HepG2 (cell line): ENCODE data around the gene PTCRA. TPM values are rescaled to one million over a fixed set of nuclear protein-coding genes. Genes with fewer than 3 reads are reported as not detected.

Experiments used
- AHR ChIP-seq: IDR thresholded peaks from 2 replicates; pipeline ENCODE4 v1.6.1; 2018; ENCODE audit warnings: missing genetic modification reagents, missing compliant biosample characterization
- ARID4A ChIP-seq: sonication (generic); formaldehyde crosslinking; IDR thresholded peaks from 2 replicates; pipeline ENCODE4 v1.5.0; 2020; ENCODE audit warnings: mild to moderate bottlenecking, missing genetic modification reagents, borderline replicate concordance
- ATAD3A ChIP-seq: sonication (generic); formaldehyde crosslinking; IDR thresholded peaks from 2 replicates; pipeline ENCODE4 v1.4.0; 2020; ENCODE audit warnings: missing genetic modification reagents
- ESRRA ChIP-seq: sonication (generic); formaldehyde crosslinking; IDR thresholded peaks from 2 replicates; pipeline ENCODE4 v1.5.1; 2020; ENCODE audit warnings: mild to moderate bottlenecking, low read depth, missing genetic modification reagents
- FOSL1 ChIP-seq: sonication (generic); formaldehyde crosslinking; IDR thresholded peaks from 2 replicates; pipeline ENCODE4 v1.9.0; 2021; ENCODE audit warnings: missing genetic modification reagents, borderline replicate concordance
- FOXO1 ChIP-seq: sonication (generic); formaldehyde crosslinking; IDR thresholded peaks from 2 replicates; pipeline ENCODE4 v1.4.0; 2020; ENCODE audit warnings: missing genetic modification reagents
- HOXA3 ChIP-seq: sonication (generic); formaldehyde crosslinking; IDR thresholded peaks from 2 replicates; pipeline ENCODE4 v1.5.0; 2020; ENCODE audit warnings: missing genetic modification reagents
- MXD3 ChIP-seq: IDR thresholded peaks from 2 replicates; pipeline ENCODE4 v1.6.1; 2016; ENCODE audit warnings: mild to moderate bottlenecking, missing biosample characterization, missing genetic modification reagents
- NR0B2 ChIP-seq: sonication (generic); formaldehyde crosslinking; IDR thresholded peaks from 2 replicates; pipeline ENCODE4 v1.4.0; 2020; ENCODE audit warnings: mild to moderate bottlenecking, missing genetic modification reagents
- PCBP2 ChIP-seq: fragments of 200-400 bp; formaldehyde crosslinking; optimal IDR thresholded peaks from 2 replicates; pipeline ENCODE3; 2018; ENCODE audit warnings: low read length, low read depth; ENCODE audit not compliant: poor library complexity, severe bottlenecking
- PHF20 ChIP-seq: sonication (generic); formaldehyde crosslinking; IDR thresholded peaks from 2 replicates; pipeline ENCODE4 v1.5.0; 2020; ENCODE audit warnings: mild to moderate bottlenecking, missing genetic modification reagents
- SOX13 ChIP-seq, 3 experiments: fragments of 450-650 bp in 1 of 3; sonication (generic) in 1 of 3; formaldehyde crosslinking in 1 of 3; IDR thresholded peaks in 2 of 3; conservative IDR thresholded peaks in 1 of 3; 2 replicates each; pipeline versions ENCODE4 v1.5.0 to v1.6.1; 2016 to 2020; ENCODE audit warnings: antibody characterized with exemption in 1 of 3, mild to moderate bottlenecking in 1 of 3, missing compliant biosample characterization in 1 of 3, missing genetic modification reagents in 1 of 3, moderate library complexity in 1 of 3
- SRSF9 ChIP-seq: fragments of 200-400 bp; formaldehyde crosslinking; IDR thresholded peaks from 2 replicates; pipeline ENCODE4 v1.6.1; 2018; ENCODE audit warnings: borderline replicate concordance, mild to moderate bottlenecking, low read depth, low read length; ENCODE audit not compliant: insufficient read depth, poor library complexity, severe bottlenecking
- ZBTB25 ChIP-seq: IDR thresholded peaks from 2 replicates; pipeline ENCODE4 v1.6.1; 2018; ENCODE audit warnings: missing genetic modification reagents
- ZBTB39 ChIP-seq: sonication (generic); formaldehyde crosslinking; IDR thresholded peaks from 2 replicates; pipeline ENCODE4 v1.5.0; 2020; ENCODE audit warnings: missing genetic modification reagents
- ZNF430 ChIP-seq: sonication (generic); formaldehyde crosslinking; IDR thresholded peaks from 2 replicates; pipeline ENCODE4 v1.9.0; 2021; ENCODE audit warnings: mild to moderate bottlenecking, missing genetic modification reagents
- ZNF468 ChIP-seq: sonication (generic); formaldehyde crosslinking; IDR thresholded peaks from 2 replicates; pipeline ENCODE4 v1.8.0; 2022; ENCODE audit warnings: mild to moderate bottlenecking, moderate library complexity, missing genetic modification reagents
- ZNF598 ChIP-seq: sonication (generic); formaldehyde crosslinking; IDR thresholded peaks from 2 replicates; pipeline ENCODE4 v1.5.1; 2020; ENCODE audit warnings: mild to moderate bottlenecking, missing genetic modification reagents, borderline replicate concordance
- ZNF678 ChIP-seq: sonication (generic); formaldehyde crosslinking; IDR thresholded peaks from 2 replicates; pipeline ENCODE4 v1.4.0; 2020; ENCODE audit warnings: mild to moderate bottlenecking, missing genetic modification reagents
- ZNF772 ChIP-seq: sonication (generic); formaldehyde crosslinking; IDR thresholded peaks from 2 replicates; pipeline ENCODE4 v1.5.0; 2020; ENCODE audit warnings: mild to moderate bottlenecking, missing genetic modification reagents
- polyA plus RNA-seq, 8 experiments: library from polyadenylated mRNA; depleted of rRNA in 3 of 8; stranded (reverse) in 7 of 8; unstranded in 1 of 8; fragments of >200 nt; fragmentation: Illumina TruSeq in 4 of 8; extraction: Trizol in 4 of 8; gene quantifications; 2 replicates each; pipeline versions ENCODE4 v1.2.1 to v1.2.3, GENCODE V29; 2011 to 2016; ENCODE audit warnings: low read depth in 4 of 8, missing spikeins in 1 of 8, mixed read lengths in 1 of 8; ENCODE audit not compliant: insufficient read depth in 1 of 8
- total RNA-seq, 5 experiments: library from RNA; depleted of rRNA; stranded (reverse); fragments of >200 nt; fragmentation: Illumina TruSeq; extraction: Trizol; gene quantifications; 2 replicates each; pipeline ENCODE4 v1.2.3, GENCODE V29; 2016; ENCODE audit warnings: low read depth in 1 of 5

PTCRA gene
- total and polyA plus RNA-seq, 2 of the 13 experiments (the other 11 are each of a cell fraction or from before 2014, with no cell fraction given) = not detected

GRCh38 chr6:42928986-42929820 is 13.3 kb downstream of the PTCRA start, which contains the start of gene CNPY3 (continued):
- TF ChIP-seq NR0B2 (CRISPR knock-in tag) (peak; percentile 99), SOX13 (IDR thresholded peaks at IDR 0.05) (peak; percentile 35), SOX13 (CRISPR knock-in tag; conservative IDR thresholded peaks at IDR 0.05 in 1 of 2, IDR thresholded peaks at IDR 0.05 in 1 of 2) (peak in 1 of 2 experiments; percentile 62; a peak in 1 of 4 replicates), MXD3 (CRISPR knock-in tag) (peak; percentile 100), AHR (CRISPR knock-in tag) (peak; percentile 96), ESRRA (peak; percentile 81), ZNF468 (CRISPR knock-in tag) (peak; percentile 98), PCBP2 (no peak), FOSL1 (CRISPR knock-in tag) (no peak; the same call in 1 of the 2 replicates), ZNF598 (CRISPR knock-in tag) (peak; percentile 97), ARID4A (peak; percentile 100), ZBTB39 (CRISPR knock-in tag) (peak; percentile 94), PHF20 (CRISPR knock-in tag) (peak; percentile 88), FOXO1 (CRISPR knock-in tag) (peak; percentile 91), ZNF430 (CRISPR knock-in tag) (peak; percentile 99), ZBTB25 (CRISPR knock-in tag) (peak; percentile 73), ZNF678 (peak; percentile 98), ATAD3A (CRISPR knock-in tag) (peak; percentile 52; the same call in 1 of the 2 replicates), HOXA3 (CRISPR knock-in tag) (peak; percentile 89), SRSF9 (no peak), ZNF772 (CRISPR knock-in tag) (peak; percentile 97)
